K562 (cell line): ENCODE results near the gene CYBB. TPM values are rescaled to one million over a fixed set of nuclear protein-coding genes. Genes with fewer than 3 reads are reported as not detected.

Experiments used
- ATAC-seq: fragments of 200-7000 bp; cut with Tn5 transposase; 3 replicates; pipeline ENCODE4 v1.9.1; 2020; ENCODE audit warnings: moderate library complexity
- BruUV-seq: library from RNA; stranded (reverse); fragments of 400-500 nt; replicated peaks from 2 replicates; lab custom pipeline; 2021; lab: Mats Ljungman, UMichigan
- CTCF ChIA-PET: fragments of 300-600 bp; formaldehyde crosslinking; extraction: SDS; loops from one replicate; lab custom pipeline; 2021; ENCODE audit warnings: low intra/inter-chr PET ratio; lab: Yijun Ruan, JAX
- POLR2A ChIA-PET: fragments of 300-600, 350-650 bp; sonication (Branson Sonifier 250); formaldehyde crosslinking; extraction: SDS; loops from one replicate; lab custom pipeline; 2021; ENCODE audit warnings: antibody characterized with exemption, inconsistent platforms; lab: Yijun Ruan, JAX
- DNase-seq, 4 experiments: peaks; one replicate each; pipeline versions ENCODE4 v3.0.0 to v3.0.0-alpha.2; 2011 to 2018; ENCODE audit warnings: low spot score in 3 of 4, mixed read lengths in 3 of 4; ENCODE audit errors: extremely low read depth in 1 of 4
- FAIRE-seq: peaks from 2 replicates; lab custom pipeline; 2011; peaks lifted over from hg19 to GRCh38; lab: Jason Lieb, UNC
- H2AFZ ChIP-seq: 2 replicates; pipeline ENCODE4 v1.6.0; 2011; ENCODE audit warnings: low read depth, low read length, control low read depth, inconsistent platforms
- H3K27ac ChIP-seq: fragments of 200-600 bp; 3 replicates; pipeline ENCODE4 v1.8.0; 2011; ENCODE audit warnings: low read depth, mild to moderate bottlenecking, control low read depth, inconsistent platforms, low read length, moderate library complexity, mixed read lengths; ENCODE audit errors: extremely low read depth
- H3K27me3 ChIP-seq, 2 experiments: fragments of 300-600 bp in 1 of 2; 2 replicates in 1 of 2; 3 replicates in 1 of 2; pipeline versions ENCODE4 v1.6.0 to v1.8.0; 2011; ENCODE audit warnings: inconsistent platforms in 2 of 2, low read length in 2 of 2, mild to moderate bottlenecking in 1 of 2, mixed read lengths in 1 of 2, moderate library complexity in 1 of 2; ENCODE audit not compliant: control insufficient read depth in 2 of 2, insufficient read depth in 2 of 2
- H3K36me3 ChIP-seq: fragments of 300-600 bp; 3 replicates; pipeline ENCODE4 v1.8.0; 2011; ENCODE audit warnings: mild to moderate bottlenecking, low read length, inconsistent platforms; ENCODE audit not compliant: control insufficient read depth, insufficient read depth
- H3K4me1 ChIP-seq, 2 experiments: fragments of 200-600 bp in 1 of 2; replicated peaks in 1 of 2; 2 replicates in 1 of 2; 3 replicates in 1 of 2; pipeline versions ENCODE4 v1.5.1 to v1.8.0; 2011; ENCODE audit warnings: inconsistent platforms in 2 of 2, low read length in 2 of 2, mild to moderate bottlenecking in 1 of 2, mixed read lengths in 1 of 2, moderate library complexity in 1 of 2; ENCODE audit not compliant: control insufficient read depth in 2 of 2, insufficient read depth in 2 of 2
- H3K4me2 ChIP-seq: 2 replicates; pipeline ENCODE4 v1.6.1; 2011; ENCODE audit warnings: low read length, control low read depth, inconsistent platforms, mixed read lengths; ENCODE audit not compliant: insufficient read depth
- H3K4me3 ChIP-seq: fragments of 200-600 bp; sonication (generic), shearing (Covaris generic); 2 replicates; pipeline ENCODE4 v1.5.1; 2016; ENCODE audit warnings: control low read depth, inconsistent platforms
- H3K79me2 ChIP-seq: fragments of 200-600 bp; 3 replicates; pipeline ENCODE4 v1.8.0; 2011; ENCODE audit warnings: low read length, inconsistent platforms; ENCODE audit not compliant: control insufficient read depth, insufficient read depth
- H3K9ac ChIP-seq, 2 experiments: 2 replicates each; pipeline versions ENCODE4 v1.6.0 to v1.6.1; 2011; ENCODE audit warnings: low read depth in 2 of 2, low read length in 2 of 2, control low read depth in 1 of 2, inconsistent platforms in 1 of 2, mild to moderate bottlenecking in 1 of 2, mixed read lengths in 1 of 2; ENCODE audit not compliant: insufficient read depth in 1 of 2
- H3K9me1 ChIP-seq: one replicate; pipeline ENCODE4 v1.6.0; 2011; ENCODE audit warnings: inconsistent platforms, mild to moderate bottlenecking, low read length, moderate library complexity; ENCODE audit not compliant: control insufficient read depth, insufficient read depth
- H3K9me3 ChIP-seq: replicated peaks from 2 replicates; pipeline ENCODE4 v1.5.1; 2011; ENCODE audit warnings: low read depth, low read length, inconsistent platforms; ENCODE audit not compliant: control insufficient read depth, insufficient read depth
- H4K20me1 ChIP-seq: replicated peaks from 2 replicates; pipeline ENCODE4 v1.6.1; 2011; ENCODE audit warnings: low read length, inconsistent platforms, mixed read lengths; ENCODE audit not compliant: control insufficient read depth, insufficient read depth
- ZNF584 ChIP-seq: fragments of 200-800 bp; sonication (Bioruptor generic); IDR thresholded peaks from 2 replicates; pipeline ENCODE4 v1.6.1; 2016; ENCODE audit warnings: low read depth, mild to moderate bottlenecking, missing genetic modification characterization, missing compliant biosample characterization
- WGBS: fragments of 100-300 bp; shearing (Covaris generic); methylation state at CpG from one replicate; pipeline ENCODE4 v1.1.6; 2016; ENCODE audit warnings: low coverage, mixed read lengths; ENCODE audit not compliant: insufficient coverage; ENCODE audit errors: missing lambda C conversion rate; 5-methylcytosine and 5-hydroxymethylcytosine counted together
- in situ Hi-C: fragments of 300-500 bp; cut with MboI; formaldehyde crosslinking; loops from 4 replicates; pipeline ENCODE4 v1.15.0; 2018; ENCODE audit warnings: inconsistent platforms, mixed read lengths
- intact Hi-C: fragments of 100-400 bp; cut with micrococcal nuclease; formaldehyde crosslinking; loops from 2 replicates; pipeline ENCODE4 v1.14.2; 2022
- polyA plus RNA-seq, 8 experiments: library from polyadenylated mRNA; depleted of rRNA in 4 of 8; stranded (reverse) in 5 of 8; unstranded in 3 of 8; fragments of >200 nt; fragmentation: Nextera tagmentation in 2 of 8; fragmentation: Illumina TruSeq in 1 of 8; extraction: Ambion mirVana in 2 of 8; extraction: Trizol in 1 of 8; gene quantifications; 2 replicates each; pipeline versions ENCODE4 v1.2.1 to v1.2.3, GENCODE V29; 2011 to 2014; ENCODE audit warnings: inconsistent platforms in 1 of 8, missing spikeins in 1 of 8
- total RNA-seq, 7 experiments: library from RNA; depleted of rRNA in 6 of 7; stranded (reverse); fragments of >200 nt in 6 of 7; fragmentation: Illumina TruSeq in 2 of 7; extraction: Trizol in 2 of 7; gene quantifications; 2 replicates each; pipeline versions ENCODE4 v1.2.1 to v1.2.3, GENCODE V29; 2011 to 2021; ENCODE audit warnings: low replicate concordance in 1 of 7
- TF ChIP-seq, protein P1 (sequence below): sonication (generic); formaldehyde crosslinking; IDR thresholded peaks from 2 replicates; pipeline ENCODE4 v1.8.0; 2022; ENCODE audit warnings: mild to moderate bottlenecking, missing genetic modification reagents

The CYBB gene
- total and polyA plus RNA-seq, 9 of the 15 experiments (the other 6 are each of a cell fraction or from before 2014, with no cell fraction given), result 0.25 to 1.3 (median 0.74) TPM

DNA sequence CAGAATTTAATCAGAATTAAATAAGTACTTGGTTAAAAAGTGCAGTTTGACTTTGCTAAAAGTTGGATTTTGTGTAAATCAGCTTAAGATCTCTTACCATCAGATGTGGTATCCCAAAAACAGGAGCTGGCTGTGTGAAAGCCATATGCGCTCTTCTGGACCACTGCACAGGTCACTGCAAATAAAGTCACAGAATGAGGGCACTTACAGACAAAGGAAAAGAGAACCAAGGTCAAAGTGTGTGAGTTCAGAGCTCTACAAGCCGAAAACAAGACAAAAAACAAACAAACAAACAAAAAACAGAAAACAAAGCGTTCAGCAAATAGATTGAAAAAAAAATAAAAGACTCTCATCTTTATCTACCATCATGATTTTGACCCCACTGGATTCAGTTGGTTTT, 61.1 kb downstream of the CYBB start:
- H3K9me3 ChIP-seq, result no peaks in the 10 kb centered on the region
- no peaks in the 10 kb centered on the region for H3K9me1 ChIP-seq
- H3K27me3 ChIP-seq, result no peaks in the 10 kb centered on the region
- no peak overlapping the region for H3K9ac ChIP-seq
- no peak overlapping the region for H3K4me3 ChIP-seq
- in situ Hi-C loops, result no loop called here
- intact Hi-C loops, result no loop called here
- ChIA-PET POLR2A (no interaction called here), CTCF (no interaction called here)
- no peaks in the 10 kb centered on the region for H3K36me3 ChIP-seq
- DNase-seq (no peak), FAIRE-seq (no peak), ATAC-seq (no peak)
- no peaks in the 10 kb centered on the region for H3K4me1 ChIP-seq
- H4K20me1 ChIP-seq, result no peaks in the 10 kb centered on the region
- WGBS, result 23% methylated on average over 3 of the region's 3 CpGs
- TF ChIP-seq, protein P1, sequence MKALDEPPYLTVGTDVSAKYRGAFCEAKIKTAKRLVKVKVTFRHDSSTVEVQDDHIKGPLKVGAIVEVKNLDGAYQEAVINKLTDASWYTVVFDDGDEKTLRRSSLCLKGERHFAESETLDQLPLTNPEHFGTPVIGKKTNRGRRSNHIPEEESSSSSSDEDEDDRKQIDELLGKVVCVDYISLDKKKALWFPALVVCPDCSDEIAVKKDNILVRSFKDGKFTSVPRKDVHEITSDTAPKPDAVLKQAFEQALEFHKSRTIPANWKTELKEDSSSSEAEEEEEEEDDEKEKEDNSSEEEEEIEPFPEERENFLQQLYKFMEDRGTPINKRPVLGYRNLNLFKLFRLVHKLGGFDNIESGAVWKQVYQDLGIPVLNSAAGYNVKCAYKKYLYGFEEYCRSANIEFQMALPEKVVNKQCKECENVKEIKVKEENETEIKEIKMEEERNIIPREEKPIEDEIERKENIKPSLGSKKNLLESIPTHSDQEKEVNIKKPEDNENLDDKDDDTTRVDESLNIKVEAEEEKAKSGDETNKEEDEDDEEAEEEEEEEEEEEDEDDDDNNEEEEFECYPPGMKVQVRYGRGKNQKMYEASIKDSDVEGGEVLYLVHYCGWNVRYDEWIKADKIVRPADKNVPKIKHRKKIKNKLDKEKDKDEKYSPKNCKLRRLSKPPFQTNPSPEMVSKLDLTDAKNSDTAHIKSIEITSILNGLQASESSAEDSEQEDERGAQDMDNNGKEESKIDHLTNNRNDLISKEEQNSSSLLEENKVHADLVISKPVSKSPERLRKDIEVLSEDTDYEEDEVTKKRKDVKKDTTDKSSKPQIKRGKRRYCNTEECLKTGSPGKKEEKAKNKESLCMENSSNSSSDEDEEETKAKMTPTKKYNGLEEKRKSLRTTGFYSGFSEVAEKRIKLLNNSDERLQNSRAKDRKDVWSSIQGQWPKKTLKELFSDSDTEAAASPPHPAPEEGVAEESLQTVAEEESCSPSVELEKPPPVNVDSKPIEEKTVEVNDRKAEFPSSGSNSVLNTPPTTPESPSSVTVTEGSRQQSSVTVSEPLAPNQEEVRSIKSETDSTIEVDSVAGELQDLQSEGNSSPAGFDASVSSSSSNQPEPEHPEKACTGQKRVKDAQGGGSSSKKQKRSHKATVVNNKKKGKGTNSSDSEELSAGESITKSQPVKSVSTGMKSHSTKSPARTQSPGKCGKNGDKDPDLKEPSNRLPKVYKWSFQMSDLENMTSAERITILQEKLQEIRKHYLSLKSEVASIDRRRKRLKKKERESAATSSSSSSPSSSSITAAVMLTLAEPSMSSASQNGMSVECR (CRISPR knock-in tag), result no peak
- no peak for TF ChIP-seq ZNF584 (CRISPR knock-in tag)
- no peak overlapping the region for H2AFZ ChIP-seq
- no TSS peak for BruUV-seq
- H3K4me2 ChIP-seq, result no peak overlapping the region
- H3K79me2 ChIP-seq, result no peaks in the 10 kb centered on the region
- H3K27ac ChIP-seq, result no peak overlapping the region
